ENCODE measurements around the gene MX2.

The MX2 gene

GRCh38 chr21:41322496-41323382 is 39.1 kb upstream of the MX2 start:
- H3K4me1 ChIP-seq (ENCODE audit: control insufficient read depth in 1 of 2, insufficient read depth in 1 of 2, low read depth in 1 of 2, low read length in 1 of 2): no peaks in the 10 kb centered on the region
- H3K4me3 ChIP-seq (ENCODE audit: low read depth in 1 of 2, low read length in 1 of 2): no peak overlapping the region
- no peak overlapping the region for H3K27ac ChIP-seq
- H3K36me3 ChIP-seq: no peaks in the 10 kb centered on the region
- H3K27me3 ChIP-seq: peaks cover 31% of the 10 kb centered on the region
- no peak for TF ChIP-seq CTCF (IDR thresholded peaks at IDR 0.05)
- H3K9me3 ChIP-seq: no peaks in the 10 kb centered on the region

- no peaks in the 10 kb centered on the region for H3K9me3 ChIP-seq
- H3K27me3 ChIP-seq: peaks cover 10% of the 10 kb centered on the region
- H3K4me1 ChIP-seq (ENCODE audit: control insufficient read depth in 1 of 2, insufficient read depth in 1 of 2, low read depth in 1 of 2, low read length in 1 of 2): no peaks in the 10 kb centered on the region
- H3K36me3 ChIP-seq: no peaks in the 10 kb centered on the region
- no peak overlapping the region for H3K27ac ChIP-seq
- no peak for TF ChIP-seq CTCF (IDR thresholded peaks at IDR 0.05)
- no peak overlapping the region for H3K4me3 ChIP-seq (ENCODE audit: low read depth in 1 of 2, low read length in 1 of 2)
These were observed 36.5 kb upstream of the MX2 start for GRCh38 chr21:41325138-41325912.

GRCh38 chr21:41326414-41327080 is 35.3 kb upstream of the MX2 start:
- Histone ChIP-seq H3K4me1 (ENCODE audit: control insufficient read depth in 1 of 2, insufficient read depth in 1 of 2, low read depth in 1 of 2, low read length in 1 of 2) (no peaks in the 10 kb centered on the region), H3K4me3 (ENCODE audit: low read depth in 1 of 2, low read length in 1 of 2) (no peak overlapping the region), H3K27me3 (peaks cover 1% of the 10 kb centered on the region), H3K9me3 (no peaks in the 10 kb centered on the region), H3K36me3 (no peaks in the 10 kb centered on the region), H3K27ac (no peak overlapping the region)
- no peak for TF ChIP-seq CTCF (IDR thresholded peaks at IDR 0.05)

- Histone ChIP-seq H3K27me3 (peaks cover 10% of the 10 kb centered on the region), H3K27ac (no peak overlapping the region), H3K9me3 (no peaks in the 10 kb centered on the region), H3K4me1 (ENCODE audit: control insufficient read depth in 1 of 2, insufficient read depth in 1 of 2, low read depth in 1 of 2, low read length in 1 of 2) (no peaks in the 10 kb centered on the region), H3K36me3 (no peaks in the 10 kb centered on the region), H3K4me3 (ENCODE audit: low read depth in 1 of 2, low read length in 1 of 2) (no peak overlapping the region)
- no peak for TF ChIP-seq CTCF (IDR thresholded peaks at IDR 0.05)
These were observed 34.1 kb upstream of the MX2 start for GRCh38 chr21:41327753-41328152.

GRCh38 chr21:41328660-41329607 is 32.9 kb upstream of the MX2 start:
- Histone ChIP-seq H3K27me3 (peaks cover 10% of the 10 kb centered on the region), H3K4me3 (ENCODE audit: low read depth in 1 of 2, low read length in 1 of 2) (no peak overlapping the region), H3K36me3 (no peaks in the 10 kb centered on the region), H3K27ac (no peak overlapping the region), H3K4me1 (ENCODE audit: control insufficient read depth in 1 of 2, insufficient read depth in 1 of 2, low read depth in 1 of 2, low read length in 1 of 2) (no peaks in the 10 kb centered on the region), H3K9me3 (no peaks in the 10 kb centered on the region)
- no peak for TF ChIP-seq CTCF (IDR thresholded peaks at IDR 0.05)
